Type B pancreatic cell (in vitro differentiated cells): Measurements from ENCODE around the gene KLHL26. TPM values are rescaled to one million over a fixed set of nuclear protein-coding genes. Genes with fewer than 3 reads are reported as not detected.
A peak's percentile ranks its signal among the peaks of the same experiment; 100 is the strongest.

Experiments used
- DNase-seq: peaks from one replicate; pipeline ENCODE4 v3.0.0; 2021; ENCODE audit warnings: mixed read lengths; ENCODE audit not compliant: unreplicated experiment; ENCODE audit errors: extremely low spot score
- H3K27ac Mint-ChIP-seq: 2 replicates; pipeline ENCODE4 v1.8.0; 2021; ENCODE audit warnings: mild to moderate bottlenecking, mixed read lengths
- H3K27me3 Mint-ChIP-seq: 2 replicates; pipeline ENCODE4 v1.8.0; 2021; ENCODE audit warnings: mixed read lengths
- H3K36me3 Mint-ChIP-seq: 2 replicates; pipeline ENCODE4 v1.8.0; 2021; ENCODE audit warnings: mixed read lengths
- H3K4me1 Mint-ChIP-seq: one replicate; pipeline ENCODE4 v1.8.0; 2021; ENCODE audit warnings: mixed read lengths; ENCODE audit not compliant: unreplicated experiment
- H3K4me3 Mint-ChIP-seq: 2 replicates; pipeline ENCODE4 v1.8.0; 2021; ENCODE audit warnings: mild to moderate bottlenecking, mixed read lengths
- H3K9me3 Mint-ChIP-seq: 2 replicates; pipeline ENCODE4 v1.8.0; 2021; ENCODE audit warnings: mixed read lengths
- total RNA-seq: library from RNA; stranded (reverse); gene quantifications from 2 replicates; pipeline ENCODE4 v1.2.1, GENCODE V29; 2021; ENCODE audit warnings: low replicate concordance
- TF ChIP-seq, protein P1 (sequence below): fragments of 200-600 bp; sonication (generic); conservative IDR thresholded peaks from 2 replicates; pipeline ENCODE4 v1.5.0; 2021; ENCODE audit warnings: antibody characterized with exemption, mild to moderate bottlenecking

Gene KLHL26
- total RNA-seq, 1 donor from 2014 or later: 11.1 TPM

GRCh38 chr19:18713550-18714117 is 76.8 kb downstream of the KLHL26 start:
- H3K4me1 Mint-ChIP-seq: peaks cover 18% of the 10 kb centered on the region
- no peaks in the 10 kb centered on the region for H3K9me3 Mint-ChIP-seq
- H3K36me3 Mint-ChIP-seq: no peaks in the 10 kb centered on the region
- H3K4me3 Mint-ChIP-seq: no peak overlapping the region
- H3K27me3 Mint-ChIP-seq: no peaks in the 10 kb centered on the region
- no peak overlapping the region for H3K27ac Mint-ChIP-seq
- TF ChIP-seq, protein P1, sequence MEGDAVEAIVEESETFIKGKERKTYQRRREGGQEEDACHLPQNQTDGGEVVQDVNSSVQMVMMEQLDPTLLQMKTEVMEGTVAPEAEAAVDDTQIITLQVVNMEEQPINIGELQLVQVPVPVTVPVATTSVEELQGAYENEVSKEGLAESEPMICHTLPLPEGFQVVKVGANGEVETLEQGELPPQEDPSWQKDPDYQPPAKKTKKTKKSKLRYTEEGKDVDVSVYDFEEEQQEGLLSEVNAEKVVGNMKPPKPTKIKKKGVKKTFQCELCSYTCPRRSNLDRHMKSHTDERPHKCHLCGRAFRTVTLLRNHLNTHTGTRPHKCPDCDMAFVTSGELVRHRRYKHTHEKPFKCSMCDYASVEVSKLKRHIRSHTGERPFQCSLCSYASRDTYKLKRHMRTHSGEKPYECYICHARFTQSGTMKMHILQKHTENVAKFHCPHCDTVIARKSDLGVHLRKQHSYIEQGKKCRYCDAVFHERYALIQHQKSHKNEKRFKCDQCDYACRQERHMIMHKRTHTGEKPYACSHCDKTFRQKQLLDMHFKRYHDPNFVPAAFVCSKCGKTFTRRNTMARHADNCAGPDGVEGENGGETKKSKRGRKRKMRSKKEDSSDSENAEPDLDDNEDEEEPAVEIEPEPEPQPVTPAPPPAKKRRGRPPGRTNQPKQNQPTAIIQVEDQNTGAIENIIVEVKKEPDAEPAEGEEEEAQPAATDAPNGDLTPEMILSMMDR: no peak
- no peak for DNase-seq

DNA sequence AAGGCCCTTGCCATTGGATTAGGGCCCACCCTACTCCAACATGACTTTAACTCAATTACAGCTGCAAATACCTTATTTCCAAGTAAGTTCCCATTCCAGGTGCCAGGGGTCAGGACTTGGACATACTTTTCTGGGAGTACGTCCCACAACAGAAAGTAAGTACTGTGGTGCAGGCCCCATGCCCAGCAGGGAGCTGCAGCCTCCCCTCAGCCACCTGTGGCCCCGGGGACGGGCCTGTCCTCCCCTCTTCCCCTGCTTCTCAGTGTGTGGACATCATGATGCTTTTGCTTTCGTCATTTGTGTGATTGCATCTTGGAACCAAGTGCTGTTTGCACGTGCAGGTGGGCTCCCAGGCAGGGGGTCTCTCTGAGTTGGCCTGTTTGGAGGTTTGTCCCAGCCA is 78.6 kb downstream of the KLHL26 start:
- Mint-ChIP-seq H3K27me3 (no peaks in the 10 kb centered on the region), H3K4me1 (peaks cover 20% of the 10 kb centered on the region), H3K9me3 (no peaks in the 10 kb centered on the region), H3K4me3 (no peak overlapping the region), H3K27ac (no peak overlapping the region), H3K36me3 (no peaks in the 10 kb centered on the region)
- DNase-seq: no peak
- TF ChIP-seq, protein P1: no peak

DNA sequence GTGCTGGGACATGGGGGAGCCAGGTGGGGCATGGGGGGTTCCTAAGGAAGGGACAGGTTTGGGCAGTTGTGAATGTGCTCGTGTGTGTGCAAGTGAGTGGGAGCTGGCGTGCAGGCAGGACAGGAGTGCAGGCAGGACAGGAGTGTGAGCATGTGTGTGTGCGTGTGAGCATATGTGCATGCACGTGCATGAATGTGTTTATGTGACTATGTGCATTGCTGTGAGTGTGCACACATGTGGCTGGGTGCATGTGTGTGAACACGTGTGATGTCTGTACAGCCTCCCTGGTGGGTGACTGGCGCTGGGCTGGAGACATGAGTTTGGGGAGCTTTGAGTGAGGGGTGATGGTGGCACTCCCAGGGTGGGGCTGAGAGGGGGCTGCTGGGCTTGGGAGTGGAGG is 80.0 kb downstream of the KLHL26 start:
- H3K36me3 Mint-ChIP-seq: no peaks in the 10 kb centered on the region
- H3K27ac Mint-ChIP-seq: peak overlapping the region; percentile 9
- H3K4me3 Mint-ChIP-seq: no peak overlapping the region
- no peaks in the 10 kb centered on the region for H3K27me3 Mint-ChIP-seq
- H3K4me1 Mint-ChIP-seq: peaks cover 24% of the 10 kb centered on the region
- TF ChIP-seq, protein P1: no peak
- no peak for DNase-seq
- no peaks in the 10 kb centered on the region for H3K9me3 Mint-ChIP-seq

GRCh38 chr19:18717601-18718000 is 80.8 kb downstream of the KLHL26 start:
- no peak for DNase-seq
- no peaks in the 10 kb centered on the region for H3K9me3 Mint-ChIP-seq
- H3K36me3 Mint-ChIP-seq: peaks cover 4% of the 10 kb centered on the region
- peaks cover 24% of the 10 kb centered on the region for H3K4me1 Mint-ChIP-seq
- H3K27me3 Mint-ChIP-seq: no peaks in the 10 kb centered on the region
- TF ChIP-seq, protein P1: no peak
- H3K4me3 Mint-ChIP-seq: no peak overlapping the region
- H3K27ac Mint-ChIP-seq: no peak overlapping the region

DNA sequence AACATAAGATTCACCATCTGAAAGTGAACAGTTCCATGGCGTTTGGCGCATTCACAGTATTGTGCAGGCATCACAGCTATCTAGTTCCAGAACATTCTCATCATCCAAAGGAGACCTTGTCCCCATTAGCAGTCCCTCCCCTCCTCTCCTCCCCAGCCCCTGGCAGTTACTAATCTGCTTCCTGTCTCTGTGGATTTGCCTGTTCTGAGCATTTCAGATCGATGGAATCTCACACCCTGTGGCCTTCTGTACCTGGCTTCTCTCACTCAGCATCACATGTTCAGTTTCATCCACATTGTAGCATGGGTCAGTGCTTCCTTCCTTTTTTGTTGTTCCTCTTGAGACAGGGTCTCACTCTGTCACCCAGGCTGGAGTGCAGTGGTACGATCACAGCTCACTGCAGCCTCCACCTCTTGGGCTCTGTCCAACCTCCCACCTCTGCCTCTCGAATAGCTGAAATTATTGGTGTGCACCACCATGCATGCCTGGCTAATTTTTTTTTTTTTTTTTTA is 81.2 kb downstream of the KLHL26 start:
- no peak for DNase-seq
- H3K9me3 Mint-ChIP-seq: no peaks in the 10 kb centered on the region
- H3K27ac Mint-ChIP-seq: no peak overlapping the region
- no peaks in the 10 kb centered on the region for H3K27me3 Mint-ChIP-seq
- H3K36me3 Mint-ChIP-seq: peaks cover 5% of the 10 kb centered on the region
- H3K4me3 Mint-ChIP-seq: no peak overlapping the region
- H3K4me1 Mint-ChIP-seq: peaks cover 20% of the 10 kb centered on the region
- TF ChIP-seq, protein P1: no peak
